Breast epithelium (tissue), 4 donors: ENCODE results near the gene CTIF. TPM values are rescaled to one million over a fixed set of nuclear protein-coding genes. Genes with fewer than 3 reads are reported as not detected.

Source experiments
- DNase-seq, 2 donors: peaks; one replicate each; pipeline ENCODE4 v3.0.0-alpha.2; 2019; ENCODE audit warnings: low spot score in 2 of 2
- H3K27ac ChIP-seq, 2 donors: fragments of 200-600 bp; sonication (generic) in 1 of 2; one replicate each; pipeline ENCODE4 v1.5.1; 2016 to 2019; ENCODE audit warnings: mild to moderate bottlenecking in 1 of 2
- H3K27me3 ChIP-seq, 2 donors: fragments of 200-600 bp; sonication (generic) in 1 of 2; one replicate each; pipeline versions ENCODE4 v1.5.1 to v1.6.0; 2017 to 2019; ENCODE audit warnings: control low read depth in 1 of 2, mild to moderate bottlenecking in 1 of 2
- H3K36me3 ChIP-seq: fragments of 200-600 bp; one replicate; pipeline ENCODE4 v1.5.1; 2019
- H3K4me1 ChIP-seq, 2 donors: fragments of 200-600 bp; sonication (generic); one replicate each; pipeline ENCODE4 v1.5.1; 2016 to 2019; ENCODE audit warnings: control low read depth in 1 of 2
- H3K4me3 ChIP-seq, 3 donors: fragments of 200-600 bp; sonication (generic); 1 replicate in 2 of 3; 2 replicates in 1 of 3; pipeline ENCODE4 v1.5.1; 2016 to 2019; ENCODE audit warnings: mild to moderate bottlenecking in 3 of 3, moderate library complexity in 2 of 3
- H3K9me3 ChIP-seq, 2 donors: fragments of 200-600 bp; sonication (generic) in 1 of 2; one replicate each; pipeline ENCODE4 v1.5.1; 2016 to 2019; ENCODE audit warnings: control low read depth in 1 of 2
- CTCF ChIP-seq, 3 donors: fragments of 450-650 bp; IDR thresholded peaks; one replicate each; pipeline ENCODE4 v1.5.1; 2016 to 2017; ENCODE audit warnings: antibody characterized with exemption in 3 of 3, mild to moderate bottlenecking in 3 of 3, moderate library complexity in 3 of 3
- POLR2A ChIP-seq: fragments of 450-650 bp; IDR thresholded peaks from one replicate; pipeline ENCODE4 v1.6.1; 2016; ENCODE audit warnings: antibody characterized with exemption, mild to moderate bottlenecking, moderate library complexity
- POLR2AphosphoS5 ChIP-seq, 3 donors: sonication (generic); formaldehyde crosslinking; IDR thresholded peaks; one replicate each; pipeline ENCODE4 v1.6.1; 2017; ENCODE audit warnings: antibody characterized with exemption in 3 of 3
- intact Hi-C: fragments of 100-400 bp; cut with DNase I; formaldehyde crosslinking; loops from one replicate; pipeline ENCODE4 v1.15.1; 2023; ENCODE audit warnings: low total_unique reads
- total RNA-seq, 3 donors: library from RNA; depleted of rRNA; stranded (reverse); fragments of >200 nt; gene quantifications; one replicate each; pipeline ENCODE4 v1.1.0, GENCODE V29; 2016

Gene CTIF
- total RNA-seq, 3 donors from 2014 or later = 28.8 to 78.9 (median 32.6) TPM

GRCh38 chr18:48530399-48531081, 8.3 kb upstream of the CTIF start:
- no peak for DNase-seq
- Histone ChIP-seq H3K27ac (no peak overlapping the region), H3K4me3 (no peak overlapping the region), H3K27me3 (no peaks in the 10 kb centered on the region), H3K4me1 (no peaks in the 10 kb centered on the region), H3K36me3 (no peaks in the 10 kb centered on the region), H3K9me3 (no peaks in the 10 kb centered on the region)
- intact Hi-C loops = no loop called here
- TF ChIP-seq CTCF (IDR thresholded peaks at IDR 0.05) (no peak), POLR2A (no peak), POLR2AphosphoS5 (IDR thresholded peaks at IDR 0.05) (no peak)

GRCh38 chr18:48531082-48531403, 7.8 kb upstream of the CTIF start:
- intact Hi-C loops = no loop called here
- no peak for TF ChIP-seq POLR2AphosphoS5 (IDR thresholded peaks at IDR 0.05)
- no peak overlapping the region for H3K27ac ChIP-seq
- no peaks in the 10 kb centered on the region for H3K9me3 ChIP-seq
- no peaks in the 10 kb centered on the region for H3K27me3 ChIP-seq
- DNase-seq = no peak
- H3K36me3 ChIP-seq = no peaks in the 10 kb centered on the region
- no peaks in the 10 kb centered on the region for H3K4me1 ChIP-seq
- H3K4me3 ChIP-seq = no peak overlapping the region

GRCh38 chr18:48531908-48532307, 6.9 kb upstream of the CTIF start:
- Histone ChIP-seq H3K9me3 (no peaks in the 10 kb centered on the region), H3K27ac (no peak overlapping the region), H3K27me3 (no peaks in the 10 kb centered on the region), H3K36me3 (no peaks in the 10 kb centered on the region), H3K4me1 (no peaks in the 10 kb centered on the region), H3K4me3 (no peak overlapping the region)
- intact Hi-C loops = no loop called here
- no peak for DNase-seq
- no peak for TF ChIP-seq POLR2AphosphoS5 (IDR thresholded peaks at IDR 0.05)
- no peak for TF ChIP-seq CTCF (IDR thresholded peaks at IDR 0.05)
- no peak for TF ChIP-seq POLR2A

- intact Hi-C loops = loop anchor here (1.0 kb wide), 1 partner anchor 88 kb away; no protein-coding TSS in a partner anchor
- DNase-seq = no peak
- Histone ChIP-seq H3K27ac (no peak overlapping the region), H3K36me3 (no peaks in the 10 kb centered on the region), H3K4me1 (no peaks in the 10 kb centered on the region), H3K4me3 (no peak overlapping the region), H3K9me3 (no peaks in the 10 kb centered on the region), H3K27me3 (no peaks in the 10 kb centered on the region)
- TF ChIP-seq POLR2A (no peak), POLR2AphosphoS5 (IDR thresholded peaks at IDR 0.05) (no peak), CTCF (IDR thresholded peaks at IDR 0.05) (no peak)
These were observed 5.3 kb upstream of the CTIF start for GRCh38 chr18:48533340-48534070.

GRCh38 chr18:48534364-48534763, 4.5 kb upstream of the CTIF start:
- intact Hi-C loops = loop anchor here (1.0 kb wide), 1 partner anchor 87 kb away; no protein-coding TSS in a partner anchor
- Histone ChIP-seq H3K9me3 (no peaks in the 10 kb centered on the region), H3K4me3 (no peak overlapping the region), H3K4me1 (no peaks in the 10 kb centered on the region), H3K27me3 (no peaks in the 10 kb centered on the region), H3K36me3 (no peaks in the 10 kb centered on the region), H3K27ac (no peak overlapping the region)
- no peak for DNase-seq
- TF ChIP-seq POLR2A (no peak), POLR2AphosphoS5 (IDR thresholded peaks at IDR 0.05) (no peak), CTCF (IDR thresholded peaks at IDR 0.05) (no peak)
